T47D (cell line): Measurements from ENCODE around the gene RAB8B.

Experiments used
- DNase-seq, 2 experiments: peaks; one replicate each; pipeline versions ENCODE4 v3.0.0 to v3.0.0-alpha.2; 2011 to 2012; ENCODE audit warnings: low read depth in 1 of 2, low spot score in 1 of 2
- JUND ChIP-seq: IDR thresholded peaks from 2 replicates; pipeline ENCODE4 v1.6.1; 2012; ENCODE audit warnings: low read depth
- in situ Hi-C: cut with HindIII; loops from 2 replicates; pipeline ENCODE4 v1.10.0; 2016; ENCODE audit warnings: low sequenced_read_pairs, low pct_unique_long_range_greater_than_20kb

RAB8B gene

GRCh38 chr15:63188926-63189871, at the start of gene RAB8B:
TSS of gene RAB8B (plus strand) at chr15:63189606. CDS start at chr15:63189625, 19 bp downstream.
- in situ Hi-C loops, result no loop called here
- TF ChIP-seq JUND, result no peak
- peak; percentile 59 to 96 for DNase-seq

GRCh38 chr15:63140936-63141335, 48.5 kb upstream of the RAB8B start:
- TF ChIP-seq JUND, result no peak
- in situ Hi-C loops, result no loop called here
- DNase-seq, result no peak

- DNase-seq, result no peak
- no peak for TF ChIP-seq JUND
- in situ Hi-C loops, result no loop called here
Measured at GRCh38 chr15:63145426-63145825, 44.0 kb upstream of the RAB8B start.

GRCh38 chr15:63146684-63147083, 42.7 kb upstream of the RAB8B start:
- peak in 1 of 2 experiments; percentile 22 for DNase-seq
- TF ChIP-seq JUND, result no peak
- in situ Hi-C loops, result no loop called here

- DNase-seq, result no peak
- TF ChIP-seq JUND, result no peak
- in situ Hi-C loops, result no loop called here
Measured at GRCh38 chr15:63151665-63152064, 37.7 kb upstream of the RAB8B start.

GRCh38 chr15:63155486-63155885, 33.9 kb upstream of the RAB8B start:
- TF ChIP-seq JUND, result no peak
- in situ Hi-C loops, result no loop called here
- no peak for DNase-seq

GRCh38 chr15:63156086-63156710, 33.2 kb upstream of the RAB8B start:
- no peak for DNase-seq
- in situ Hi-C loops, result no loop called here
- TF ChIP-seq JUND, result no peak

- no peak for TF ChIP-seq JUND
- in situ Hi-C loops, result no loop called here
- peak; percentile 24 to 38 for DNase-seq
Measured at GRCh38 chr15:63156755-63157117, 32.7 kb upstream of the RAB8B start.

GRCh38 chr15:63157118-63157843, 32.1 kb upstream of the RAB8B start, which contains the start of gene RPS27L:
TSS of gene RPS27L (minus strand) at chr15:63157477. CDS start at chr15:63157405, 72 bp downstream.
- DNase-seq, result peak; percentile 80 to 90
- no peak for TF ChIP-seq JUND
- in situ Hi-C loops, result no loop called here

- peak; percentile 20 to 68 for DNase-seq
- no peak for TF ChIP-seq JUND
- in situ Hi-C loops, result no loop called here
Measured at GRCh38 chr15:63157891-63158431, 31.4 kb upstream of the RAB8B start.

- TF ChIP-seq JUND, result no peak
- no peak for DNase-seq
- in situ Hi-C loops, result no loop called here
Measured at GRCh38 chr15:63160638-63161037, 28.8 kb upstream of the RAB8B start.

GRCh38 chr15:63163217-63163616, 26.2 kb upstream of the RAB8B start:
- in situ Hi-C loops, result no loop called here
- no peak for TF ChIP-seq JUND
- DNase-seq, result no peak
